Endothelial cell of umbilical vein (primary cell): ENCODE measurements around the gene CHMP4A.

Experiments used
- CTCF ChIP-seq, 2 donors: IDR thresholded peaks; 1 replicate in 1 of 2; 2 replicates in 1 of 2; pipeline ENCODE4 v1.5.1; 2011; ENCODE audit warnings: low read length in 2 of 2, mild to moderate bottlenecking in 2 of 2, moderate library complexity in 2 of 2, control low read depth in 1 of 2, inconsistent platforms in 1 of 2, low read depth in 1 of 2; ENCODE audit not compliant: insufficient read depth in 1 of 2; ENCODE audit errors: extremely low read depth in 1 of 2
- POLR2AphosphoS5 ChIP-seq: IDR thresholded peaks from 2 replicates; pipeline ENCODE4 v1.6.1; 2012; ENCODE audit warnings: low read depth, mild to moderate bottlenecking, control low read depth, low read length, moderate library complexity; ENCODE audit not compliant: insufficient read depth

GRCh38 chr14:24171422-24172260 is 41.6 kb downstream of the CHMP4A start, which contains the start of gene REC8:
- peak; percentile 33 for TF ChIP-seq POLR2AphosphoS5
- TF ChIP-seq CTCF (IDR thresholded peaks at IDR 0.05; ENCODE audit: extremely low read depth in 1 of 2, insufficient read depth in 1 of 2, low read depth in 1 of 2, low read length in 2 of 2), result no peak
